B cell (primary cell): Measurements from ENCODE around the gene HSPB3.
"Not testable (repeated sequence)": the region's sequence is repeated elsewhere in the genome, so short reads cannot be mapped to it uniquely, and the experiment has no call there.

Source experiments
- EZH2 ChIP-seq: IDR thresholded peaks from 2 replicates; pipeline ENCODE4 v1.6.1; 2012; ENCODE audit warnings: borderline replicate concordance, low read depth, mild to moderate bottlenecking, moderate library complexity, low read length; ENCODE audit not compliant: insufficient read depth, poor library complexity, severe bottlenecking
- TF ChIP-seq, protein P1 (sequence below): fragments of 200-600 bp; IDR thresholded peaks from one replicate; pipeline ENCODE4 v1.8.0; 2022; ENCODE audit warnings: antibody characterized with exemption, mild to moderate bottlenecking

DNA sequence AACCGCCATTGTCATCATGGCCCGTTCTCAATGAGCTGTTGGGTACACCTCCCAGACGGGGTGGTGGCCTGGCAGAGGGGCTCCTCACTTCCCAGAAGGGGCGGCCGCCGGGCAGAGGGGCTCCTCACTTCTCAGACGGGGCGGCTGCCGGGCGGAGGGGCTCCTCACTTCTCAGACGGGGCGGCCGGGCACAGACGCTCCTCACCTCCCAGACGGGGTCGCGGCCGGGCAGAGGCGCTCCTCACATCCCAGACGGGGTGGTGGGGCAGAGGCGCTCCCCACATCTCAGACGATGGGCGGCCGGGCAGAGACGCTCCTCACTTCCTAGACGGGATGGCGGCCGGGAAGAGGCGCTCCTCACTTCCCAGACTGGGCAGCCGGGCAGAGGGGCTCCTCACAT, 35.0 kb upstream of the HSPB3 start:
- TF ChIP-seq EZH2: not testable (repeated sequence)
- TF ChIP-seq, protein P1, sequence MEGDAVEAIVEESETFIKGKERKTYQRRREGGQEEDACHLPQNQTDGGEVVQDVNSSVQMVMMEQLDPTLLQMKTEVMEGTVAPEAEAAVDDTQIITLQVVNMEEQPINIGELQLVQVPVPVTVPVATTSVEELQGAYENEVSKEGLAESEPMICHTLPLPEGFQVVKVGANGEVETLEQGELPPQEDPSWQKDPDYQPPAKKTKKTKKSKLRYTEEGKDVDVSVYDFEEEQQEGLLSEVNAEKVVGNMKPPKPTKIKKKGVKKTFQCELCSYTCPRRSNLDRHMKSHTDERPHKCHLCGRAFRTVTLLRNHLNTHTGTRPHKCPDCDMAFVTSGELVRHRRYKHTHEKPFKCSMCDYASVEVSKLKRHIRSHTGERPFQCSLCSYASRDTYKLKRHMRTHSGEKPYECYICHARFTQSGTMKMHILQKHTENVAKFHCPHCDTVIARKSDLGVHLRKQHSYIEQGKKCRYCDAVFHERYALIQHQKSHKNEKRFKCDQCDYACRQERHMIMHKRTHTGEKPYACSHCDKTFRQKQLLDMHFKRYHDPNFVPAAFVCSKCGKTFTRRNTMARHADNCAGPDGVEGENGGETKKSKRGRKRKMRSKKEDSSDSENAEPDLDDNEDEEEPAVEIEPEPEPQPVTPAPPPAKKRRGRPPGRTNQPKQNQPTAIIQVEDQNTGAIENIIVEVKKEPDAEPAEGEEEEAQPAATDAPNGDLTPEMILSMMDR: not testable (repeated sequence)
